ENCODE data around the gene LSS. TPM values are rescaled to one million over a fixed set of nuclear protein-coding genes. Genes with fewer than 3 reads are reported as not detected.
"Not testable (repeated sequence)": the region's sequence is repeated elsewhere in the genome, so short reads cannot be mapped to it uniquely, and the experiment has no call there.

Gene LSS
- total and polyA plus RNA-seq, 8 donors: 34.9 to 184 (median 54.5) TPM

DNA sequence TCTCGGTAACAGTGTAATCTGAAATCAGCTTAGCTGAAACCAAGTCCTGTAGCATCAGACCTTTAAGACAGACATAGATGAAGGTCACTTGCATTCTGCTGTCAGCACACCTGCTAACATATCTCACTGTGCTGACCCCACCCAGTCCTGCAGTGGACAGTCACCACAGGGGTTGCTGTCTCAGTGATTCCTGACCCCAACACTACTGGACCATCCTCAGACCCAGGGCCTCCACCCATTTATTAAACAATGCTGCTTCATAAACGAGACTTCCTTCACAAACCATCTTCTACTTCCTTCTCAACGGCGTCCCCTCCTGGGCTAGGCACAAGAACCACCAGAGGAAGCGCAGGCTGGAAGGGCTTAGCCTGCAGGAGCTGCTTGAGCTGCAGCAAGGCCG, 17.8 kb upstream of the LSS start:
- intact Hi-C loops (cut with DNase I): no loop called here
- no peak overlapping the region for H3K4me3 ChIP-seq
- DNase-seq: no peak
- TF ChIP-seq, protein P1, sequence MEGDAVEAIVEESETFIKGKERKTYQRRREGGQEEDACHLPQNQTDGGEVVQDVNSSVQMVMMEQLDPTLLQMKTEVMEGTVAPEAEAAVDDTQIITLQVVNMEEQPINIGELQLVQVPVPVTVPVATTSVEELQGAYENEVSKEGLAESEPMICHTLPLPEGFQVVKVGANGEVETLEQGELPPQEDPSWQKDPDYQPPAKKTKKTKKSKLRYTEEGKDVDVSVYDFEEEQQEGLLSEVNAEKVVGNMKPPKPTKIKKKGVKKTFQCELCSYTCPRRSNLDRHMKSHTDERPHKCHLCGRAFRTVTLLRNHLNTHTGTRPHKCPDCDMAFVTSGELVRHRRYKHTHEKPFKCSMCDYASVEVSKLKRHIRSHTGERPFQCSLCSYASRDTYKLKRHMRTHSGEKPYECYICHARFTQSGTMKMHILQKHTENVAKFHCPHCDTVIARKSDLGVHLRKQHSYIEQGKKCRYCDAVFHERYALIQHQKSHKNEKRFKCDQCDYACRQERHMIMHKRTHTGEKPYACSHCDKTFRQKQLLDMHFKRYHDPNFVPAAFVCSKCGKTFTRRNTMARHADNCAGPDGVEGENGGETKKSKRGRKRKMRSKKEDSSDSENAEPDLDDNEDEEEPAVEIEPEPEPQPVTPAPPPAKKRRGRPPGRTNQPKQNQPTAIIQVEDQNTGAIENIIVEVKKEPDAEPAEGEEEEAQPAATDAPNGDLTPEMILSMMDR (IDR thresholded peaks at IDR 0.05): no peak
- peaks cover 0 to 100% of the 10 kb centered on the region in 2 donors for H3K36me3 ChIP-seq
- H3K4me1 ChIP-seq: no peaks in the 10 kb centered on the region
- no peaks in the 10 kb centered on the region for H3K27me3 ChIP-seq
- no peak for ATAC-seq
- H3K9me3 ChIP-seq: no peaks in the 10 kb centered on the region
- H3K27ac ChIP-seq: no peak overlapping the region

DNA sequence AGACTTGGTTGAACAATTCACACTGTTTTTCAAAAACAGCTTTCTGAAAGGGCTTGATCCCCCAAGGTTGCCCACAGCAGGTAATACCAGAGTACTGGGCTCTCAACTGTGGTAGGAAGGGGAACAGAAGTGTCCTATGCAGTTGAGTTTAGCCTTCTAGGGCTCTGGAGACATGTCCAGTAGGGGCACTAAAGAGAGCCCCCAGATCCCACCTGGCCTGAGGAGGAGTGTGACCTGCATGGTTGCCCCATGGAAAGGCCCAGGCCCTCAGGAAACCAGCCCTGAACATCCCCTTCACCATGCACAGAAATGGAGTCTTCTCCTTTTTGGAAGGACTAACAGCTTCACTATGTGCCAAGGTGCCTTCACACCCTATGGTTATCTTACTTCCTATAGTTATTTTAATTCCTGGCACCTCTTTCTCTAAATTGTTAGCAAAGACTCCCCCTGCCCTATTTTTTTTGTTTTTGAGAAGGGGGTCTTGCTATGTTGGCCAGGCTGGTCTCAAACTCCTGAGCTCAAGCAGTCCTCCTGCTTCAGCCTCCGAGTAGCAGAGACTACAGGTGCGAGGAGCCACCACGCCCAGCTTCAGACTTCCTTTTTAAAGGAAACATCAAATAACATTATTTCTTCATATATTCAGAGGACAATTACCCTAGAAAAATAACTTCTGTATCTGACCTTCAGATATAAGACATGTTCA, 16.8 kb upstream of the LSS start:
- intact Hi-C loops (cut with DNase I): no loop called here
- Histone ChIP-seq H3K4me3 (no peak overlapping the region), H3K9me3 (no peaks in the 10 kb centered on the region), H3K27me3 (no peaks in the 10 kb centered on the region), H3K27ac (no peak overlapping the region), H3K4me1 (no peaks in the 10 kb centered on the region), H3K36me3 (peaks cover 0 to 100% of the 10 kb centered on the region in 2 donors)
- ATAC-seq: no peak
- TF ChIP-seq, protein P1 (IDR thresholded peaks at IDR 0.05): no peak
- DNase-seq: no peak

DNA sequence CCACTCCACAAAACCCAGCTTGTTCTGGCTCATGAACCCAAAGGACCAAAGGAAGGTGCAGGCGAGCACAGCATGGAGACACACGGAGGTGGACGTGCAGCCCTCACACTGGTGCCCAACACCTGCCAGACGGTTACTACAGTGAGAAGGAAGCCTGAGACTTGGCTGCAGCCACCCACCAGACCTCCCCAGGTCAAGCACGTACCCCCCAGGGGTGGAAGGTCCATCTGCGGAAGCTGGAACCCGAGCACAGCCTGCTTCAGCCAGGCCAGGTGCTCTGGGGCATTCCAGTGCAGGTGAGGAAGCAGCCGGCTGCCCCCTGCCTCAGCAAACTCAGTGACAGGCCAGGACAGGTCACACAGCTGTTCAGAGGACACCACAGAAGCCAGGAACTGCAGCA, 16.0 kb upstream of the LSS start:
- intact Hi-C loops (cut with DNase I): no loop called here
- ATAC-seq (no peak), DNase-seq (no peak)
- TF ChIP-seq, protein P1 (IDR thresholded peaks at IDR 0.05): no peak
- Histone ChIP-seq H3K4me3 (no peak overlapping the region), H3K27me3 (no peaks in the 10 kb centered on the region), H3K9me3 (no peaks in the 10 kb centered on the region), H3K36me3 (peaks cover 0 to 100% of the 10 kb centered on the region in 2 donors), H3K4me1 (no peaks in the 10 kb centered on the region), H3K27ac (no peak overlapping the region)

DNA sequence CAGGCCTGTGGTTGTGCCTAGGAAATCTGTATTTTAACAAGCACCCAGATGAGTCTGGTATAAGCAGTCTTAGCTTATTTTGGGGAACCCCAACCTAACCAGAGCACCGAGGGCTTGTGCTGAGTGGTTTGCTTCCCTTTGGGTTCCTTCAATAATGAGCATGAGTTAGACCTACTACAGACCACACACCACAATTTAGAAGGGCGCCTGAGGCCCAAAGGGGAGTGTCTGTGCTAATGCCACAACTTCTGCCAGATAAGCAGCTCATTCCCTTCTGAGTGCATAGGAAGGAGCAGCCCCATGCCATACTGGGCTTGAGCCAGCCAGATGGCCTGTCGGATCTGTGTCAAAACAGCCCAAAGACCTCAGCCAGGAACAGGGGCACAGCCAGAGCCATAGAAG, 15.4 kb upstream of the LSS start:
- TF ChIP-seq, protein P1 (IDR thresholded peaks at IDR 0.05): no peak

DNA sequence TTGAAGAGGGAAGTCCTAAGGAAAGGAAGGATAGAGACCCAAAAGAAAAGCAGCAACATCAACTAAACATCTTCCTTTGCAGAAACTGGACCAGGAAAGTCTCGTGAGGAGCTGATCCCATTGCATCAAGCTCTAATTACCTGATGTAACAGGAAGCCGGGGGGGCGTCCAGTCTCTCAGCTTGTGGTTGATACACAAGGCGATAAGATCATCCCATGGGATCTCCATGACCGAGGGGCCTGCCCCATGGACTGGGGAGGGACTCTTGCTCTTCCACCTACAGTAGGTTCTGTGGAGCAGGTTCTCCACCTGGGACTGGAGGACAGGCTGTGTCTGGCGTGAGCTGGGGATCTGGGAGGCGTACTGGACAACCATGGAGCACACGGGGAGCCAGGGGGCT, 14.8 kb upstream of the LSS start:
- no peak for DNase-seq
- peaks cover 0 to 100% of the 10 kb centered on the region in 2 donors for H3K36me3 ChIP-seq
- H3K4me3 ChIP-seq: no peak overlapping the region
- H3K4me1 ChIP-seq: no peaks in the 10 kb centered on the region
- intact Hi-C loops (cut with DNase I): no loop called here
- H3K9me3 ChIP-seq: no peaks in the 10 kb centered on the region
- no peak for ATAC-seq
- TF ChIP-seq, protein P1 (IDR thresholded peaks at IDR 0.05): no peak
- H3K27me3 ChIP-seq: no peaks in the 10 kb centered on the region
- no peak overlapping the region for H3K27ac ChIP-seq

More for the DNA sequence above, 15.4 kb upstream of the LSS start:
- H3K4me3 ChIP-seq: no peak overlapping the region
- no peaks in the 10 kb centered on the region for H3K9me3 ChIP-seq
- intact Hi-C loops (cut with DNase I): no loop called here
- H3K27me3 ChIP-seq: no peaks in the 10 kb centered on the region
- peaks cover 0 to 100% of the 10 kb centered on the region in 2 donors for H3K36me3 ChIP-seq
- H3K4me1 ChIP-seq: no peaks in the 10 kb centered on the region
- no peak for ATAC-seq
- H3K27ac ChIP-seq: no peak overlapping the region
- DNase-seq: no peak

DNA sequence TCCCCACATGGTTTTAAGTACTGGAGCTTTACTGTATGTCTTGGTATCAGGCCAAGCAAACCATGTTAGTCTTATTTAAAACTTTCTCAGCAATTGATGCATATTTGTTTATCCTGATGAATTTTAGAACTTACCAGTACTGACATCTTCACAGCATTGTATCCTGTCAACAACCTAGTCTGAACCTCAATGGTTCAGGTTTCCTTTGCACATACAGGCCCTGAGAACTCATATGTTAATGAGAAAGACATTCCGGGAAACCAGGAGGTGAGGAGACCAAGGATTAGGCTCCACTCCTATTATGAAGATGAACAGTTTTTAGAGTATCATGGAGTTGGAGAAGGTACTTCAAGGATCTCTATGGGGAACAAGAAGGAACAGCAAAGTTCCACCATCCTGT, 13.0 kb upstream of the LSS start:
- H3K27ac ChIP-seq; H3K27me3 ChIP-seq; DNase-seq; ATAC-seq; H3K9me3 ChIP-seq; H3K4me1 ChIP-seq; H3K4me3 ChIP-seq; intact Hi-C loops (cut with DNase I): not testable (repeated sequence)
- H3K36me3 ChIP-seq: peaks cover 0 to 100% of the 10 kb centered on the region in 2 donors

Data from left lung (tissue), 10 donors.